Activated CD4-positive, alpha-beta memory T cell treated with anti-CD3 and anti-CD28 coated beads for 36 hours (primary cell): ENCODE results near the gene LRBA. TPM values are rescaled to one million over a fixed set of nuclear protein-coding genes. Genes with fewer than 3 reads are reported as not detected.

Experiments used
- CTCF ChIA-PET: fragments of 350-600 bp; sonication (Branson Sonifier 250); formaldehyde crosslinking; loops from one replicate; lab custom pipeline; 2021; ENCODE audit warnings: antibody characterized with exemption, inconsistent platforms; lab: Charles Lee
- POLR2A ChIA-PET: fragments of 350-600 bp; sonication (Branson Sonifier 250); formaldehyde crosslinking; loops from one replicate; lab custom pipeline; 2021; ENCODE audit warnings: antibody characterized with exemption; lab: Charles Lee
- DNase-seq: peaks from one replicate; pipeline ENCODE4 v3.0.0-alpha.2; 2020
- H3K27ac Mint-ChIP-seq: one replicate; pipeline ENCODE4 v1.8.0; 2021; ENCODE audit warnings: mixed read lengths
- H3K27me3 Mint-ChIP-seq: one replicate; pipeline ENCODE4 v1.8.0; 2021; ENCODE audit warnings: mixed read lengths
- H3K36me3 Mint-ChIP-seq: one replicate; pipeline ENCODE4 v1.8.0; 2021; ENCODE audit warnings: mixed read lengths
- H3K4me1 Mint-ChIP-seq: one replicate; pipeline ENCODE4 v1.8.0; 2021; ENCODE audit warnings: low read depth, mixed read lengths
- H3K4me3 Mint-ChIP-seq: one replicate; pipeline ENCODE4 v1.8.0; 2021; ENCODE audit warnings: mild to moderate bottlenecking, mixed read lengths
- H3K9me3 Mint-ChIP-seq: one replicate; pipeline ENCODE4 v1.8.0; 2021; ENCODE audit warnings: mixed read lengths
- intact Hi-C: fragments of 100-400 bp; cut with micrococcal nuclease; formaldehyde crosslinking; loops from one replicate; pipeline ENCODE4 v1.15.1; 2023
- total RNA-seq, 2 experiments: library from RNA; stranded (reverse); gene quantifications; one replicate each; pipeline ENCODE4 v1.2.3, GENCODE V29; 2021

LRBA gene
- total RNA-seq, 2 experiments from 2014 or later = 62.4 to 63.7 TPM

DNA sequence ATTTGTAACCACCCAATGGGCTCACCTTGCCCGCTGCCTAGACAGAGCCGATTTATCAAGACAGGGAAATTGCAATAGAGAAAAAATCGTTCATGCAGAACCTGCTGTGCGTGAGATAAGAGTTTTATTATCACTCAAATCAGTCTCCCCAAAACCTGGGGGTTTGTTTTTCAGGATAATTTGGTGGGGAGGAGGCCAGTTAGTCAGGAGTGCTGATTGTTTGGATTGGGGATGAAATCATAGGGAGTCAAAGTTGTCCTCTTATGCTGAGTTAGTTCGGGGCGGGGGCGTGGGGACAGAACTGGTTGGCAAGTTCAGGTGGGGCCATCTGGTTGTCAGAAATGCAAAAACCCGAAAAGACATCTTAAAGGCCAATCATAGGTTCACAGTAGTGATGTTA, 230.1 kb downstream of the LRBA start:
- Mint-ChIP-seq H3K27ac (no peak overlapping the region), H3K36me3 (peaks cover 6% of the 10 kb centered on the region), H3K4me3 (no peak overlapping the region), H3K27me3 (no peaks in the 10 kb centered on the region), H3K9me3 (no peaks in the 10 kb centered on the region), H3K4me1 (no peaks in the 10 kb centered on the region)
- POLR2A ChIA-PET = no interaction called here
- intact Hi-C loops = no loop called here
- no peak for DNase-seq
- CTCF ChIA-PET = no interaction called here

DNA sequence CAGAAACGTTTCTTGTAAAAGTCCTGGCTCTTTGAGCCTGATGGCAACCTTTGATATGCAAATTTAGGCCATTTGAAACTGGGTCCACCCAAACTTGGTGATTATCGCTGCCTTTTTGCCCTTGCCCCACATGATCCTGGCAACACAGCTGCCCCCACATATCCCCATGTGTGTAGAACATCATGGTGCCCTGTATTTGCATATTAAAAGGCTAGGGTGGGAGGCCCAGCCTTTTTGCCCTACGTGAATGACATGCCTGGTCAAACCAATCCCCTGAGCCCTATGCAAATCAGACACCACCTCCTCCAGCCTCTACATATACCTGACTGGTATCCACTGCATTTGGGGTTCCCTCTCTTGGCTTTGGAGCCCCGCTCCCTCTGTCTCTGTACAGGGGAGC, 230.8 kb downstream of the LRBA start:
- POLR2A ChIA-PET = no interaction called here
- peaks cover 4% of the 10 kb centered on the region for H3K36me3 Mint-ChIP-seq
- H3K4me1 Mint-ChIP-seq = no peaks in the 10 kb centered on the region
- no peaks in the 10 kb centered on the region for H3K27me3 Mint-ChIP-seq
- CTCF ChIA-PET = no interaction called here
- intact Hi-C loops = no loop called here
- no peak overlapping the region for H3K4me3 Mint-ChIP-seq
- no peak for DNase-seq
- H3K9me3 Mint-ChIP-seq = no peaks in the 10 kb centered on the region
- no peak overlapping the region for H3K27ac Mint-ChIP-seq

DNA sequence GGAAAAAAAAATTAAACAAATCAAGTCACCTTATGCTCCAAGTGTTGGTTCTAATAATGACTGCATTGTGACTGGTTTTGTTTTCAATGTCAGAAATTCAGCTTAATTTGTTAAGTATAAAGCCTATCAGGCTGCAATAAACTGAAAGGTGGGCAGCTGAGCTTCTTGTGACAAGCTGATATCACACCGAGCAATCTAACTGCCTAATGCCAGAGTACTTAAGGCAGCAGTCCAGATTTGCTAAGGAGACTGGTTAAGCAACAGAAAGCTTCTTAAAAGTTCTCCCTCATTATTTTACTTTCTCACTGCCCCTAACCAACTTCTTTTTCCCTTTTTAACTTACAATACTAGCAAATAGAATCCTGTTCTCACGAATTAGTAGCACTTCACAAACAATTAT, 232.2 kb downstream of the LRBA start:
- Mint-ChIP-seq H3K9me3 (no peaks in the 10 kb centered on the region), H3K27me3 (no peaks in the 10 kb centered on the region), H3K36me3 (peaks cover 4% of the 10 kb centered on the region), H3K27ac (no peak overlapping the region), H3K4me1 (no peaks in the 10 kb centered on the region), H3K4me3 (no peak overlapping the region)
- ChIA-PET POLR2A (no interaction called here), CTCF (no interaction called here)
- intact Hi-C loops = no loop called here
- DNase-seq = no peak

DNA sequence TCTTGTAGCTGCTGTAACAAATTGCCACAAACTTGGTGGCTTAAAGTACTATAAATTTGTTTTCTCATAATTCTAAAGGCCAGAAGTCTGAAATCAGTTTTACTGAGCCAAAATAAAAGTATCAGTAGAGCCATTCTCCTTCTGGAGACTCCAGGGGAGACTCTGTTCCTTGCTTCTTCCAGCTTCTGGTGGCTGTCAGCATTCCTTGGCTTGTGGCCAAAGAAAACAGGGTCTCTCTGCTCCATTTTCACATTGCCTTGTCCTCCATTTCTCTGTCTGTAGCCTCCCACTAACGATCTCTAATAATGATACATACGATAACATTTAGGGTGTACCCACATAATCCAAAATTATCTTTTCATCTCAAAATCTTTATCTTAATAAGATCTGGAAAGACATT, 232.8 kb downstream of the LRBA start:
- H3K27ac Mint-ChIP-seq = no peak overlapping the region

DNA sequence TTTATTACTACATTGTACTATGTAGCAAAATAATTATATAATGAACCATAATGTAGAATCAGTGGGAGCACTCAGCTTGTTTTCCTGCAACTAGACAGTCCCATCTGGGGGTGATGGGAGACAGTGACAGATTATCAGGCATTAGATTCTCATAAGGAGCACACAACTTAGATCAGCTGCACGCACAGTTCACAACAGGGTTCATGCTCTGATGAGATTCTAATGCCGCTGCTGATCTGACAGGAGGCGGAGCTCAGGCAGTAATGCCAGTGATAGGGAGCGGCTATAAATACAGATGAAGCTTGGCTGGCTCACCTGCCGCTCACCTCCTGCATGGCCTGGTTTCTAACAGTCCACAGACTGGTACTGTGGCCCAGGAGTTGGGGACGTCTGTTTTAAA, 233.9 kb downstream of the LRBA start:
- CTCF ChIA-PET = no interaction called here
- H3K36me3 Mint-ChIP-seq = peaks cover 6% of the 10 kb centered on the region
- no peak overlapping the region for H3K27ac Mint-ChIP-seq
- POLR2A ChIA-PET = no interaction called here
- no peak overlapping the region for H3K4me3 Mint-ChIP-seq
- H3K27me3 Mint-ChIP-seq = no peaks in the 10 kb centered on the region
- no peaks in the 10 kb centered on the region for H3K9me3 Mint-ChIP-seq
- no peaks in the 10 kb centered on the region for H3K4me1 Mint-ChIP-seq
- DNase-seq = no peak
- intact Hi-C loops = no loop called here

More for the DNA sequence above, 232.8 kb downstream of the LRBA start:
- no peaks in the 10 kb centered on the region for H3K4me1 Mint-ChIP-seq
- intact Hi-C loops = no loop called here
- H3K27me3 Mint-ChIP-seq = no peaks in the 10 kb centered on the region
- H3K9me3 Mint-ChIP-seq = no peaks in the 10 kb centered on the region
- no peak for DNase-seq
- ChIA-PET POLR2A (no interaction called here), CTCF (no interaction called here)
- no peak overlapping the region for H3K4me3 Mint-ChIP-seq
- peaks cover 6% of the 10 kb centered on the region for H3K36me3 Mint-ChIP-seq

DNA sequence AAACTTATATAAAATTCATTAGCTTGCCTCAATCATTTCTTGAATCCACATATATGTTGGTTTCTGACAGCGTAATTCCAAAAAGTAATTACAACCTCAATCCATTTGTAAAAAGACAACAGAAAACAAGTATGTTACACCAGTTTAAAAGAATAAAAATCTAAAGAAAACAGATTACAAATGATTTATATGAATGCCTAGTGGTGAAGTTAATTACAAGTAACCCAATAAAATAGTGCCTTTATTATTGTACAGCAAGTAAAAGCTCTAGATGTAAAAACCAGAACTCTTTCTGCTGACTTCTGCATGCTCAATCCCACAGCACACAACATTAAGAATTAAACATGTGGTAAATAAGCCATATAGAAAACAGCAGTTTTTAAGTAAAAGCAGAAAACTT, 235.4 kb downstream of the LRBA start:
- Mint-ChIP-seq H3K4me3 (no peak overlapping the region), H3K36me3 (peaks cover 8% of the 10 kb centered on the region), H3K9me3 (no peaks in the 10 kb centered on the region), H3K27ac (no peak overlapping the region), H3K27me3 (no peaks in the 10 kb centered on the region), H3K4me1 (no peaks in the 10 kb centered on the region)
- intact Hi-C loops = no loop called here
- DNase-seq = no peak
- POLR2A ChIA-PET = no interaction called here
- CTCF ChIA-PET = no interaction called here

DNA sequence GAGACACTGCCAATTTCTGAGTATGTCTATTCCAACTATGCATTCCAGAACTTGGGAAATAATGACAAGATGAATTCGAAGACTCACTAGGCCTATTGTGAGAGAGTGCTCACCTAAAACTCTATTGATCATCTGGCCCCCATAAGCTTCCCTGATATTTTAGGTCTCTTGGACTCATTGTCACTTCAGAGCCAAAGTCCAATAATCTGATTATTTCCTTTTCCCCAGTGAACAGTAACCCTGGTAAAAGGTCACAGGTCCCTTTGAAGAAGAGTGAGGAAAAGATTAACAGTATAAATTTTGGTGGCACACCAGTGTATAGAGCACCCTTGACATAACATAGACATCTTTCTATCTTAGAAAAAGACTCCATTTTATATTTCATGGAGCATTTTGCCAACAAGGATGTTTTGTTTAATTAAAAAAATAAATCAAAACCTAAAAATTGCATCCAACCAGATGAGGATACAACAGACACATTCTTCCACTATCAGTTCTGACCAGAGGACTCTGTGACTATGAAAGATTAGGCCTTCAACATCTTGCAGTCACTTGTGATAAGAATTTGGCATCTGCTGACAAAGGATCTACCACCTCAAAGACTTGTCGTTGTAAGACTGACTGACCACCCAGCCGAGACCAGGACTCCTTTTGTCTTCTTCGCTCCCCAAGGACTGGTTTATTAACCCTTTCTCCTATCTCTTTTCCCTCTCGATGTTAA, 241.2 kb downstream of the LRBA start:
- no peak for DNase-seq
- H3K27me3 Mint-ChIP-seq = no peaks in the 10 kb centered on the region
- CTCF ChIA-PET = no interaction called here
- intact Hi-C loops = no loop called here
- peaks cover 13% of the 10 kb centered on the region for H3K36me3 Mint-ChIP-seq
- H3K4me3 Mint-ChIP-seq = no peak overlapping the region
- H3K4me1 Mint-ChIP-seq = peaks cover 11% of the 10 kb centered on the region
- no peaks in the 10 kb centered on the region for H3K9me3 Mint-ChIP-seq
- POLR2A ChIA-PET = no interaction called here
- H3K27ac Mint-ChIP-seq = no peak overlapping the region

DNA sequence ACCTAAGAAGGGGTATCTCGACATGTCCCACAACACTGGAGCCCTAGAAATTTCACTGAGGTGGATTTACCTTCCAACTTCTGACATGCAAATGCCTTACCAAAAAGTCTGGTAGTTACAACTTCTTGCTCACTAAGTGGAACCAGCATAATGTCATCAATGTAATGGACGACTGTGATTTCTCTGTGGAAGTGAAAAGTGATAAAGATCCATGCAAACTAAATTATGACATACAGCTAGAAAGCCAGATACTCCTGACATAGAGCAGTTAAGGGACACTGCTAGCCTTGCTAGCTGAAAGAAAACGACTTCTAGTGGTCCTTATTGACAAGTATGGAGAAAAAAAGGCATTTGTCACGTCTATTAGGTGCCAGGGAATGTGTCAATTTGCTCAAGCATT, 242.1 kb downstream of the LRBA start:
- no peak for DNase-seq
- no peaks in the 10 kb centered on the region for H3K9me3 Mint-ChIP-seq
- CTCF ChIA-PET = no interaction called here
- intact Hi-C loops = no loop called here
- no peak overlapping the region for H3K4me3 Mint-ChIP-seq
- POLR2A ChIA-PET = no interaction called here
- peaks cover 13% of the 10 kb centered on the region for H3K36me3 Mint-ChIP-seq
- H3K4me1 Mint-ChIP-seq = peaks cover 13% of the 10 kb centered on the region
- H3K27ac Mint-ChIP-seq = no peak overlapping the region
- H3K27me3 Mint-ChIP-seq = no peaks in the 10 kb centered on the region

DNA sequence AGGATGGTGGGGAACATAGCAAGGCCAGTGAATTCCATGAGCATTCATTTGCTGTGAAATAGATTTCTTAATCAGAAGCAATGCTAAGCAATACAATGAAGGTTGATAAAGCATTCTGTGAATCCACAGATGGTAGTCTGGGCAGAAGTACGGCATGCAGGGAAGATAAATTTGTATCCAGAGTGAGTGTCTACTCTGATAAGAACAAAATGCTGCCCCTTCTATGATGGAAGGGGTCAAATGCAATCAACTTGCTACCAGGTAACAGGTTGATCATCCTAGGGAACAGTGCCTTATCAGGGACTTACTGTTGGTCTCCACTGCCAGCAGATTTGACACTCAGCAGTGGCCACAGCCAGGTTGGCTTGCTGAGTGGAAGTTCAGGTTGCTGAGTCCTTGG, 243.7 kb downstream of the LRBA start:
- Mint-ChIP-seq H3K4me1 (peaks cover 14% of the 10 kb centered on the region), H3K9me3 (no peaks in the 10 kb centered on the region), H3K4me3 (no peak overlapping the region), H3K27me3 (no peaks in the 10 kb centered on the region), H3K36me3 (peaks cover 11% of the 10 kb centered on the region), H3K27ac (no peak overlapping the region)
- POLR2A ChIA-PET = no interaction called here
- intact Hi-C loops = no loop called here
- no peak for DNase-seq
- CTCF ChIA-PET = no interaction called here

DNA sequence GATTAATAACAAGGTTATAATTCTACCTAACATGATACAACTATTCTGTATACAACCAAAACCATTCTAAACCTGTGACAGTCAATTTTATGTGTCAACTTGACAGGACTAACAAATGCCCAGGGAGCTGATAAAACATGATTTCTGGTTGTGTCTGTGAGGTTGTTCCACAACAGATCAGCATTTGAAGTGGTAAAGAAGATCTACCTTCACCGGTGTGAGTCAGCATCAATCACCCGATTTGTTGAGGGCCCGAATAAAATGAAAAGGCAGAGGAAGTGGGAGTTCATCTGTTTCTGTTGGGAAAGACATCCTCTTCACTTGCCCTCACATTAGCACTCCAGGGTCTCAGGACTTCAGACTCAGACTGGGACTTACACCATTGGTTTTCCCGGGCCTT, 245.2 kb downstream of the LRBA start:
- DNase-seq = no peak
- CTCF ChIA-PET = no interaction called here
- peaks cover 9% of the 10 kb centered on the region for H3K36me3 Mint-ChIP-seq
- H3K4me3 Mint-ChIP-seq = no peak overlapping the region
- H3K27me3 Mint-ChIP-seq = no peaks in the 10 kb centered on the region
- H3K9me3 Mint-ChIP-seq = no peaks in the 10 kb centered on the region
- intact Hi-C loops = no loop called here
- POLR2A ChIA-PET = no interaction called here
- peaks cover 14% of the 10 kb centered on the region for H3K4me1 Mint-ChIP-seq
- H3K27ac Mint-ChIP-seq = no peak overlapping the region

DNA sequence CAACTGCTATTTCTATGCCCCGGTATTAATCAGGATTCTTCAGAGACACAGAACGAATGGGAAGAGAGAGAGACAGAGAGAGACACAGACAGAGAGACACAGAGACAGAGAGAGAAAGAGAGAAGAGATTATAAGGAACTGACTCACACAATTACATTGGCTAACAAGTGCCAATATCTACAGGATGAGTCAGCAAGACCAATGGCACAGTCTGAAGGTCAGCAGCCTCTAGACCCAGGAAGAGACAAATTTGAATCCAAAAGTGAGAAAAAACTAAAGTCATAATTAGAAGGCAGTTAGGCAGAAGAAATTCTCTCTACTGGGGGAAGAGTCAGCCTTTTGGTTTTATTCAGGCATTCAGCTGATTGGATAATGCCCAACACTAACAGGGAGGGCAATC, 245.8 kb downstream of the LRBA start:
- DNase-seq = no peak
- no peak overlapping the region for H3K27ac Mint-ChIP-seq
- CTCF ChIA-PET = no interaction called here
- no peak overlapping the region for H3K4me3 Mint-ChIP-seq
- peaks cover 14% of the 10 kb centered on the region for H3K4me1 Mint-ChIP-seq
- POLR2A ChIA-PET = no interaction called here
- no peaks in the 10 kb centered on the region for H3K9me3 Mint-ChIP-seq
- intact Hi-C loops = no loop called here
- H3K36me3 Mint-ChIP-seq = peaks cover 6% of the 10 kb centered on the region
- H3K27me3 Mint-ChIP-seq = no peaks in the 10 kb centered on the region

DNA sequence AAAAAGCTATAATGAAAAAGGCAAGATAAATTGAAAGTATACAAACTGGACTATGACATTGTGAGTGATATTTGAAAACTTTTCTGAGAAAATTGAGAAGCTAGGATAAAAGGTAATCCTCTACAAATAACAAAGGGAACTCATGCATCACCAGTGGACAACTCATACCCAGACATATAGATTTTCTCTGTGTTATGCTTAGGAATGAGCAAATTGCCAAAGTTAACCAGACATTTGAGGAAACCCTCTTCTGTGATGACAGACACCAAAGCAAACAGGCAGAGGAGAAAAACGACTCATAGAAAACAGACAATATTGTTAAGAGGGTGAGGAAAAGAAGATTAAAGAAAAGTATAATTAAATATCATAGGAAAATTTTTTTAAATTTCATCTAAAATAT, 246.6 kb downstream of the LRBA start:
- POLR2A ChIA-PET = no interaction called here
- CTCF ChIA-PET = interaction anchor here (0.9 kb wide), 1 partner anchor 51 kb away, joined by 3 read pairs; no protein-coding TSS in a partner anchor
- Mint-ChIP-seq H3K27ac (no peak overlapping the region), H3K27me3 (no peaks in the 10 kb centered on the region), H3K9me3 (no peaks in the 10 kb centered on the region), H3K36me3 (peaks cover 6% of the 10 kb centered on the region), H3K4me1 (peaks cover 14% of the 10 kb centered on the region), H3K4me3 (no peak overlapping the region)
- no peak for DNase-seq
- intact Hi-C loops = no loop called here

DNA sequence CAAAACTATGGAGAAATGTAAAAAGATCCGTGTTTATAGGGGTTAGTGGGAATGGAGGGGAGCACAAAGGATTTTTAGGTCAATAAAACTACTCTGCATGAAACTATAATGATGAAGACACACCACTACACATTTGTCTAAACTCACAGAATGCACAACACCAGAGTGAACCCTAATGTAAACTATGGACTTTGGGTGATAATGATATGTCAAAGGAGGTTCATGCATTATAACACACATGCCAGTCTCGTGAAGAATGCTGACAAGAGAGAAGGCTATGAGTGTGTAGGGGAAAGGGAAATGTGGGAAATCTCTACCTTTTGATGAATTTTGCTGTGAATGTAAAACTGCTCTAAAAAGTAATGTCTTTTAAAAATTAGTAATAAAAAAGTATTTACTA, 249.9 kb downstream of the LRBA start:
- no peak for DNase-seq
- Mint-ChIP-seq H3K27ac (no peak overlapping the region), H3K27me3 (no peaks in the 10 kb centered on the region), H3K4me1 (peaks cover 16% of the 10 kb centered on the region), H3K9me3 (no peaks in the 10 kb centered on the region), H3K36me3 (peaks cover 12% of the 10 kb centered on the region), H3K4me3 (no peak overlapping the region)
- intact Hi-C loops = no loop called here
- POLR2A ChIA-PET = no interaction called here
- CTCF ChIA-PET = no interaction called here
